H9 (cell line): Measurements from ENCODE around the gene RAB11FIP4. TPM values are rescaled to one million over a fixed set of nuclear protein-coding genes. Genes with fewer than 3 reads are reported as not detected.

Experiments
- DNase-seq: peaks from one replicate; pipeline ENCODE4 v3.0.0-alpha.2; 2017
- H2AFZ ChIP-seq: one replicate; pipeline ENCODE4 v1.6.1; 2013; ENCODE audit warnings: mild to moderate bottlenecking, low read length, control low read depth, moderate library complexity
- H2AK5ac ChIP-seq: 2 replicates; pipeline ENCODE4 v1.6.1; 2013; ENCODE audit warnings: low read length, control low read depth, mixed read lengths; ENCODE audit not compliant: insufficient read length
- H2BK120ac ChIP-seq: one replicate; pipeline ENCODE4 v1.6.1; 2013; ENCODE audit warnings: low read depth, mild to moderate bottlenecking, low read length, control low read depth, inconsistent platforms; ENCODE audit not compliant: poor library complexity, severe bottlenecking
- H2BK12ac ChIP-seq: 2 replicates; pipeline ENCODE4 v1.6.1; 2013; ENCODE audit warnings: low read length, control low read depth, mixed read lengths, low read depth; ENCODE audit not compliant: insufficient read length
- H2BK15ac ChIP-seq: 2 replicates; pipeline ENCODE4 v1.6.1; 2013; ENCODE audit warnings: low read depth, low read length, control low read depth
- H2BK20ac ChIP-seq: one replicate; pipeline ENCODE4 v1.6.1; 2013; ENCODE audit warnings: low read depth, mild to moderate bottlenecking, low read length, control low read depth, inconsistent platforms; ENCODE audit not compliant: poor library complexity, severe bottlenecking
- H2BK5ac ChIP-seq: 2 replicates; pipeline ENCODE4 v1.6.1; 2013; ENCODE audit warnings: low read length, control low read depth, mixed read lengths; ENCODE audit not compliant: insufficient read length
- H3K14ac ChIP-seq: 2 replicates; pipeline ENCODE4 v1.6.1; 2013; ENCODE audit warnings: low read length, control low read depth; ENCODE audit not compliant: insufficient read depth
- H3K18ac ChIP-seq: 2 replicates; pipeline ENCODE4 v1.6.1; 2013; ENCODE audit warnings: low read depth, mild to moderate bottlenecking, mixed read lengths, low read length, control low read depth; ENCODE audit not compliant: insufficient read length
- H3K23ac ChIP-seq: 2 replicates; pipeline ENCODE4 v1.6.1; 2013; ENCODE audit warnings: low read length, control low read depth, mixed read lengths, low read depth; ENCODE audit not compliant: insufficient read length
- H3K23me2 ChIP-seq: 2 replicates; pipeline ENCODE4 v1.6.1; 2013; ENCODE audit warnings: low read depth, mild to moderate bottlenecking, mixed read lengths, low read length, control low read depth; ENCODE audit not compliant: insufficient read length, poor library complexity, severe bottlenecking
- H3K27ac ChIP-seq: 2 replicates; pipeline ENCODE4 v1.5.1; 2013; ENCODE audit warnings: low read length, control low read depth, mixed read lengths, low read depth; ENCODE audit not compliant: insufficient read length
- H3K27me3 ChIP-seq: 2 replicates; pipeline ENCODE4 v1.6.1; 2013; ENCODE audit warnings: low read length, control low read depth, inconsistent platforms; ENCODE audit not compliant: insufficient read depth
- H3K4ac ChIP-seq: 2 replicates; pipeline ENCODE4 v1.6.1; 2013; ENCODE audit warnings: low read depth, mild to moderate bottlenecking, control low read depth, inconsistent platforms, low read length, moderate library complexity
- H3K4me1 ChIP-seq: 2 replicates; pipeline ENCODE4 v1.6.1; 2013; ENCODE audit warnings: low read length, control low read depth, inconsistent platforms; ENCODE audit not compliant: insufficient read depth
- H3K4me2 ChIP-seq: 2 replicates; pipeline ENCODE4 v1.6.1; 2013; ENCODE audit warnings: low read length, control low read depth, mixed read lengths; ENCODE audit not compliant: insufficient read length, insufficient read depth
- H3K56ac ChIP-seq: 2 replicates; pipeline ENCODE4 v1.6.1; 2013; ENCODE audit warnings: low read depth, mild to moderate bottlenecking, mixed read lengths, low read length, control low read depth; ENCODE audit not compliant: insufficient read length
- H3K79me1 ChIP-seq: 2 replicates; pipeline ENCODE4 v1.6.1; 2013; ENCODE audit warnings: low read depth, mild to moderate bottlenecking, moderate library complexity, low read length, control low read depth, inconsistent platforms; ENCODE audit not compliant: insufficient read depth, poor library complexity, severe bottlenecking
- H3K79me2 ChIP-seq: 2 replicates; pipeline ENCODE4 v1.6.1; 2013; ENCODE audit warnings: low read length, control low read depth, inconsistent platforms; ENCODE audit not compliant: insufficient read depth
- H3K9ac ChIP-seq: 2 replicates; pipeline ENCODE4 v1.6.1; 2013; ENCODE audit warnings: low read length, control low read depth, mixed read lengths; ENCODE audit not compliant: insufficient read length; ENCODE audit errors: extremely low read depth
- H3K9me3 ChIP-seq: one replicate; pipeline ENCODE4 v1.6.1; 2013; ENCODE audit warnings: low read depth, low read length, inconsistent platforms; ENCODE audit not compliant: control insufficient read depth
- H3T11ph ChIP-seq: one replicate; pipeline ENCODE4 v1.6.1; 2013; ENCODE audit warnings: mild to moderate bottlenecking, low read length, control low read depth, inconsistent platforms
- H4K20me1 ChIP-seq: one replicate; pipeline ENCODE4 v1.6.1; 2013; ENCODE audit not compliant: control insufficient read depth, insufficient read length, insufficient read depth
- H4K5ac ChIP-seq: 2 replicates; pipeline ENCODE4 v1.6.1; 2013; ENCODE audit warnings: low read depth, mild to moderate bottlenecking, mixed read lengths, low read length, control low read depth; ENCODE audit not compliant: insufficient read length
- H4K8ac ChIP-seq: replicated peaks from 2 replicates; pipeline ENCODE4 v1.6.1; 2013; ENCODE audit warnings: low read length, control low read depth, mixed read lengths, low read depth; ENCODE audit not compliant: insufficient read length
- H4K91ac ChIP-seq: 2 replicates; pipeline ENCODE4 v1.6.1; 2013; ENCODE audit warnings: low read depth, mild to moderate bottlenecking, moderate library complexity, mixed read lengths, low read length, control low read depth; ENCODE audit not compliant: insufficient read length
- H3K27ac Mint-ChIP-seq, 3 experiments: 2 replicates in 2 of 3; 3 replicates in 1 of 3; pipeline ENCODE4 v1.8.0; 2020 to 2021; ENCODE audit warnings: mixed read lengths in 3 of 3, mild to moderate bottlenecking in 1 of 3, moderate library complexity in 1 of 3
- H3K27me3 Mint-ChIP-seq: 2 replicates; pipeline ENCODE4 v1.8.0; 2021; ENCODE audit warnings: low read depth, mild to moderate bottlenecking, moderate library complexity, mixed read lengths
- H3K36me3 Mint-ChIP-seq, 3 experiments: 2 replicates in 2 of 3; 3 replicates in 1 of 3; pipeline ENCODE4 v1.8.0; 2020 to 2021; ENCODE audit warnings: low read depth in 3 of 3, mixed read lengths in 3 of 3; ENCODE audit not compliant: insufficient read depth in 1 of 3
- H3K4me1 Mint-ChIP-seq, 2 experiments: 2 replicates each; pipeline ENCODE4 v1.8.0; 2020; ENCODE audit warnings: mixed read lengths in 2 of 2
- H3K4me3 Mint-ChIP-seq, 2 experiments: 2 replicates in 1 of 2; 3 replicates in 1 of 2; pipeline ENCODE4 v1.8.0; 2020 to 2021; ENCODE audit warnings: mild to moderate bottlenecking in 2 of 2, mixed read lengths in 2 of 2, moderate library complexity in 1 of 2
- H3K9me3 Mint-ChIP-seq, 2 experiments: 2 replicates in 1 of 2; 3 replicates in 1 of 2; pipeline ENCODE4 v1.8.0; 2020; ENCODE audit warnings: mild to moderate bottlenecking in 2 of 2, mixed read lengths in 2 of 2, moderate library complexity in 1 of 2
- CTCF ChIP-seq: fragments of 200-600 bp; sonication (generic); conservative IDR thresholded peaks from 3 replicates; pipeline ENCODE4 v1.8.0; 2021; ENCODE audit warnings: antibody characterized with exemption, mild to moderate bottlenecking
- WGBS: extraction: QIAGEN DNeasy Blood & Tissue Kit; methylation state at CpG from one replicate; pipeline ENCODE4 v1.1.7; 2013; ENCODE audit warnings: missing lambda C conversion rate, low lambda C conversion rate, mixed read lengths; ENCODE audit not compliant: insufficient read length; ENCODE audit errors: extremely low coverage; 5-methylcytosine and 5-hydroxymethylcytosine counted together
- total RNA-seq: library from RNA; stranded (reverse); gene quantifications from 2 replicates; pipeline ENCODE4 v1.2.1, GENCODE V29; 2021

The RAB11FIP4 gene
- total RNA-seq, 1 experiment from 2014 or later, result 25.7 TPM

GRCh38 chr17:31517524-31517923, 126.0 kb downstream of the RAB11FIP4 start:
- H3K4me1 Mint-ChIP-seq, result peaks cover 7 to 9% of the 10 kb centered on the region in 2 experiments

More at GRCh38 chr17:31517524-31517923, 126.0 kb downstream of the RAB11FIP4 start:
- Histone ChIP-seq H3K18ac (no peak overlapping the region), H3K23me2 (no peaks in the 10 kb centered on the region), H3K9me3 (no peaks in the 10 kb centered on the region), H2BK20ac (no peak overlapping the region), H3K14ac (no peak overlapping the region), H2AK5ac (no peak overlapping the region), H3K79me2 (no peaks in the 10 kb centered on the region), H3K56ac (no peak overlapping the region), H2BK12ac (no peak overlapping the region), H2BK120ac (no peak overlapping the region), H2AFZ (no peak overlapping the region), H3K27ac (no peak overlapping the region), H4K20me1 (no peaks in the 10 kb centered on the region), H3K27me3 (no peaks in the 10 kb centered on the region), H3K4me2 (no peak overlapping the region), H3K23ac (no peak overlapping the region), H2BK15ac (no peak overlapping the region), H3K79me1 (no peaks in the 10 kb centered on the region), H4K5ac (no peak overlapping the region), H3K4ac (no peak overlapping the region), H3K4me1 (no peaks in the 10 kb centered on the region), H2BK5ac (no peak overlapping the region), H3T11ph (no peak overlapping the region), H4K91ac (no peak overlapping the region), H4K8ac (no peak overlapping the region), H3K9ac (no peak overlapping the region)
- Mint-ChIP-seq H3K27ac (peak overlapping the region in 1 of 3 experiments; percentile 70; a peak in 2 of 7 replicates), H3K4me3 (no peak overlapping the region), H3K27me3 (no peaks in the 10 kb centered on the region), H3K36me3 (peaks cover 8 to 29% (median 11%) of the 10 kb centered on the region in 3 experiments; a peak in 6 of 7 replicates), H3K9me3 (no peaks in the 10 kb centered on the region; a peak in 1 of 5 replicates)
- no CpG with 5 or more reads among the region's 11 CpGs for WGBS
- TF ChIP-seq CTCF, result peak; percentile 64
- DNase-seq, result peak; percentile 82
